Cardiac fibroblast (primary cell): ENCODE data around the gene ZNF140.

ENCODE experiments used
- DNase-seq, 2 donors: peaks; one replicate each; pipeline versions ENCODE4 v3.0.0 to v3.0.0-alpha.2; 2010; ENCODE audit warnings: low read depth in 2 of 2
- H3K4me3 ChIP-seq, 2 donors: replicated peaks in 1 of 2; 1 replicate in 1 of 2; 2 replicates in 1 of 2; pipeline ENCODE4 v1.5.1; 2011; ENCODE audit warnings: low read depth in 2 of 2, low read length in 2 of 2, mild to moderate bottlenecking in 2 of 2, moderate library complexity in 1 of 2
- CTCF ChIP-seq: IDR thresholded peaks from one replicate; pipeline ENCODE4 v1.5.1; 2011; ENCODE audit warnings: low read depth, mild to moderate bottlenecking, low read length, inconsistent platforms

The ZNF140 gene

GRCh38 chr12:133106253-133106652 lies 25.5 kb downstream of the ZNF140 start:
- no peak for TF ChIP-seq CTCF
- DNase-seq, result peak; percentile 5 to 36
- H3K4me3 ChIP-seq, result no peak overlapping the region

DNA sequence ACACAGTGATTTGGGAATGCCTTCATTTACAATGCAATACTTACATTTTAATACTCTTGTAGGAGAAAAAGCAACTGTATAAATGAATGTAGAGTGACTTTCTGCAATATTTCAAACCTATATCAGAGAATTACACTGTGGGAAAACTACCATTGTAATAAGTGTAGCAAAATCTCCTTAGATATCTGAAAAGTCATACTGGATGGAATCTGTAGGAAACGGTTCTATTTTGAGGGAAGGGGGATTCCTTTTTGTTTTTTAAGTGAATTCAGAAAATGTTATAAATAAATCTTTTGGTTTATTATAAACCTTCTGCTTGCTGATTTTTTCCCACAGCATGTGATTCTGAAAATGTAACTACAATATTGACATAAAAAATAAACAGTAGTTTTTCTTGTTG lies 26.4 kb downstream of the ZNF140 start:
- TF ChIP-seq CTCF, result no peak
- H3K4me3 ChIP-seq, result no peak overlapping the region
- DNase-seq, result no peak

GRCh38 chr12:133108150-133108549 lies 27.4 kb downstream of the ZNF140 start:
- DNase-seq, result no peak
- no peak overlapping the region for H3K4me3 ChIP-seq
- no peak for TF ChIP-seq CTCF

GRCh38 chr12:133120385-133121191 lies 39.9 kb downstream of the ZNF140 start:
- no peak overlapping the region for H3K4me3 ChIP-seq
- TF ChIP-seq CTCF, result no peak
- peak in 1 of 2 donors; percentile 9 for DNase-seq

DNA sequence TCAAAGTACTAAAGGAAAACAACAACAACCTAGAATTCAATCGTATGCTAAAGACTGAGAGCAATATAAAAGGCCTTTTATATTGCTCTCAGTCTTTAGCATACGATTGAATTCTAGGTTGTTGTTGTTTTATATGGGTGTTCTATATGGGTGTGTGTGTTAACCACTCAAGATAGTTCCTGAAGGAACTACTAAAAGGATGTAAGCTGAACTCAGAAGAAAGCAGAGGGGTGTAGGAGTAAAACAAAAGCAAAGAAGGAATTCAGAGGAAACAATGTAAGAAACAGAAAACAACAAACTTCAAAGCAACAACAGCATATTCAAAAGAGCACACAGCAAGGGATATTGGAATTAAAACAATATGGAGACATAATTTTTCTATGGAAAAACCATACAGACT lies 44.0 kb downstream of the ZNF140 start:
- no peak for TF ChIP-seq CTCF
- DNase-seq, result no peak
- no peak overlapping the region for H3K4me3 ChIP-seq

DNA sequence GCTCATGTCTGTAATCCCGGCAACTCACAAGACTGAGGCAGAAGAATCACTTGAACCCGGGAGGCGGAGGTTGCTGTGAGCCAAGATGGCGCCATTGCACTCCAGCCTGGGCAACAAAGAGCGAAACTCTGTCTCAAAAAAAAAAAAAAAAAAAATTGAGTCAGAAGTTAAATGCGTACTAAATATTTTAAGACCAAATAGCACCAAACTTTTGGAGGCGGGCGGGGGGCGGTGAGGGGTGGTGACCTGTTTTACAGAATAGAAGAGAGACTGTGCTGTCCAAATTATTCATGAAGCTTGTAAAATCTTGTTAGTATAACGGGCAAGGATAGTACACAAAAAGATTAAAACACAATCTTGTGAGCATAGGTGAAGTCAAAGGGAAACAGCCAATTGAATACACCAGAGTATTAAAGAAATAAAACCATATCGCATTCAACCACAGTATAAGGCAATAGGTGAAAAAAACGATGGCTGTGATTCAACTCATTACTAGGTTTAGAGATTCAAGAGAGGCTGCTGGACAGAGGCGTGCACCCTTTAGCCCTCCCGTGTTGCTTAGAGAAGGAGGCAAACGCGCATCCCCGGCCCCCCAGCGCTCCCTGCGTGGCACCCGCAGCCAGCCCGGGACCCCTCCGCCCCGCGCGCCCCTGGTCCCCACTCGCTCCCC lies 48.8 kb downstream of the ZNF140 start:
- H3K4me3 ChIP-seq, result peak overlapping the region; percentile 90 to 95
- TF ChIP-seq CTCF, result no peak
- DNase-seq, result peak; percentile 42 to 46
